HG02884 (cell line): ENCODE data around the gene FOSL2.
"Not testable (repeated sequence)": the region's sequence is repeated elsewhere in the genome, so short reads cannot be mapped to it uniquely, and the experiment has no call there.

Experiments
- ATAC-seq: cut with Tn5 transposase; IDR thresholded peaks from one replicate; pipeline ENCODE4 v1.9.1; 2021; ENCODE audit warnings: mild to moderate bottlenecking, moderate library complexity; ENCODE audit not compliant: unreplicated experiment

FOSL2 gene

DNA sequence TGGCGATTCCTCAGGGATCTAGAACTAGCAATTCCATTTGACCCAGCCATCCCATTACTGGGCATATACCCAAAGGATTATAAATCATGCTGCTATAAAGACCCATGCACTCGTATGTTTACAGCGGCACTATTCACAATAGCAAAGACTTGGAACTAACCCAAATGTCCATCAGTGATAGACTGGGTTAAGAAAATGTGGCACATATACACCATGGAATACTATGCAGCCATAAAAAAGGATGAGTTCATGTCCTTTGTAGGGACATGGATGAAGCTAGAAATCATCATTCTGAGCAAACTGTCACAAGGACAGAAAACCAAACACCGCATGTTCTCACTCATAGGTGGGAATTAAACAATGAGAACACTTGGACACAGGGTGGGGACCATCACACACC lies 20.9 kb upstream of the FOSL2 start:
- ATAC-seq, result not testable (repeated sequence)

DNA sequence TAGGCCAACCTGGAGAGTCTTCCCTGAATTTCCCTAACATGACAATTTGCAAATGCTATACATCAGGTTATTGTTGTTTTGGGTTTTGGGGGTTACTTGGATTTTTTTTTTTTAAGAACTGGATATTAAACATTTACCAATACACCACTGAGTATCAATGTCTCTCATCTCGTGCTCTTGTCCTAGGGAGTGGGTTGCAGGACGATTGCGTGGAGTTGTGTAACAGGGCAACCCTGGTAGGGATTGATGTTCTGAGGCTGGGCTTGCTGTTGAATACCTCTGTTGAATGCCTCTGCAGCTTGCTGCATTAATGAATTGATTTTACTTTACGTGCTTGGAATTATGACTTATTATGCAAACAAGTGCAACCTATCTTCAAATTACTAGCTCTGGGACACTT lies 18.8 kb upstream of the FOSL2 start:
- no peak for ATAC-seq

DNA sequence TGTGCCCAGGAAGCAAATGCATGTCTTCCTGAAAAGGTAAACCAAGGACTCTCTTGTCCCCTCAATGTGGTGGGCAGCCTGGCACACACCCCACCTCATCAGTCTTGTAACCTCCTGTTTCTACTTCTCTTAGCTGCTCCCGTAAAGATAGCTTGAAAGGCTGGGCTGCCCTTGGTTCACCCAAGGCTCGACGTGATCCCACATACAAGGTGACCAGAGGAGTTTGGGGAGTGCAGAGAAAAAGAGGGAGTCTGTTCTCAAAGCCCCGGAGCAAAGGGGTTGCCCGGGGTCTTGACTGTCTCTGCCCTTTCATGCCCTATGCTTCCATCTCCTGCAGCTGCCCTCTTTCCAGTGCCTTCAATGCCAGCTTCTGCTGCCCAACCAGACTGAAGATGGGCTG lies 18.3 kb upstream of the FOSL2 start:
- no peak for ATAC-seq

DNA sequence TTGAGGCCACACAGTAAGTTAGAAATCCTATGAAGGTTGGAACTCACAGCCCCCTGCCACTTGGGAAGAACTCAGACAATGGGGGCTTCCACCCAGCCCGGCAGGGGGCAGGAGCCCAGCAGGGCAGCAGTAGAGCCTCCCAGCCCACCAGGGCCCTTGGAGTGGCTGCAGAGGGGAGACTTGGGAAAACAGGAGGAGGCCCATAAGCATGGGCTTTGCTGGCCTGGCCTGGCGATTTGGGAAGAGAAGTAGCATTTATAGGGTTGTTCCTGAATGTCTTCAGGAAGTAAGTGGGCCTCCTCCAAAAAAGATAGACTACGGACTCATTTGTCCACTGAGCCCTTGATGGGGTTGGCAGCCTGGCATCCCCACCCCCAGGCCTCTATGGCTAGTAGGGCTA lies 17.4 kb upstream of the FOSL2 start:
- no peak for ATAC-seq

DNA sequence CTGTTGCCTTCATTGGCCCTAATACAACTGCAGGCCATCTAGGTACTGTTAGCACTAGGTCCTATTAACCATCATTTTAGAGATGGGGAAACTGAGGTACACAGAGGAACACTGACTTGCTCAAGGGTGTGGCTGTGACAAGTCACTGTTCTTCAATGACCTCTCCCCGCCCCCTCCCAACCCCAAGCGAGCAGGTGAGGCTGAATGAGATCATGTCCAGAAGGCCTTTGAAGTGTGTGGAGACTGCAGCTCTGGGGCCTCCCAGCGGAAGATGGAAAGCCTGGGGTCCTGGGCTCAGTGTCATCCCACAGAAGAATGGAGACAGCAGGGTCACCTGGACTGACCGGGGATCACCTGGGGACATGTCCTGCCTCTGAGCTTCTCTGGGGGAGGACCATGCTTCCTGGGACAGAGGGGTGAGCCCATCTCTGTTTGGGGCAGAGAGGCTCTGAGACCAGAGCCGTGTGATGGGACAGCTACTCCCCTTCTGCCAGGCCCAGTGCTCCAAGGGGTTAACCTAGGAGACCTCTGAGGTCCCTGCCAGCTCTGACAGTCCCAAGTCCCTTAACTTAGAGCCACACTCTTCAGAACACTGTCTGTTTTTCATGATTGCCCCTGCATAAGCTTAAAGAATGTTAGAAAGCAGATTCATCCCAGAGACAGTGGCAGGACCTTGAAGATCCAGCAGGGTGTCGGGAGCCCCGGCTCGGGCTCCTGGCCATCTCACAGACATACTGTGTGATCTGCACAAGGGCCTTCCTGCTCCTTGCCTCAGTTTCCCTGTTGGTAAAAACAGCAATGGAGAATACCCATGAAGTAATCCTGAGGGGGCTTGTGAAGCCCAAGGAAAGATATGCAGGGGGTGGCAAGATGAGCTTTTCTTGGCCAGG lies 16.7 kb upstream of the FOSL2 start:
- ATAC-seq, result no peak

DNA sequence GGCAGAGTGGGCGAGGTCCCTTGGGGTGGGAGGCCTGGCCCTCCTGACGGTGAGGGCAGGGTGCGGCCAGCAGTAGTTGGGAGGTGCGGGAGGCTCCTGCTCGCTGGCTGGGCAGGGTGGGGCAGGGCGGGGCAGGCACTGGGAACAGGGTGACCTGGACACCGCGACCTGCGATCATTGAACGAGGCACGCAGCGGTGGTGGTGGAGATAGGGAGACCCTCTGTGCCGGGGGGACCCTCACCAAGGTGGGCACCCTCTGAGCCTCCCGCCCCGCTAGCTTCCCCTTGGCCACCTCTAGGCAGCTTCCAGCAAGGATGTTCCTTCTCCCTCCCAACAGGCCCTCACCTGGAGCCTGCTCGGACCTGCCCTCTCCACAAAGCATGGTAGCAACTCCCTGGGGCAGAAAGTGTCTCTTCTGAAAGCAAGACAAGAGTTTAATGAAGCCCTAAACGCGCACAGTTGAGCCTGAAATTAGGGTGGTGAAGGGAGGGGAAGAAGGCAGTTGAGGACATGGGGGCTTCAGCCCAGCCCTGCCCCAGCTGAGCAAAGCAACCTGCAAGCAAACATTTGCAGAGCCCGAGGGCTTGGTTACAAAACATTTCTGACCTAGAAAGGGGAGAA lies 15.4 kb upstream of the FOSL2 start:
- ATAC-seq, result no peak

DNA sequence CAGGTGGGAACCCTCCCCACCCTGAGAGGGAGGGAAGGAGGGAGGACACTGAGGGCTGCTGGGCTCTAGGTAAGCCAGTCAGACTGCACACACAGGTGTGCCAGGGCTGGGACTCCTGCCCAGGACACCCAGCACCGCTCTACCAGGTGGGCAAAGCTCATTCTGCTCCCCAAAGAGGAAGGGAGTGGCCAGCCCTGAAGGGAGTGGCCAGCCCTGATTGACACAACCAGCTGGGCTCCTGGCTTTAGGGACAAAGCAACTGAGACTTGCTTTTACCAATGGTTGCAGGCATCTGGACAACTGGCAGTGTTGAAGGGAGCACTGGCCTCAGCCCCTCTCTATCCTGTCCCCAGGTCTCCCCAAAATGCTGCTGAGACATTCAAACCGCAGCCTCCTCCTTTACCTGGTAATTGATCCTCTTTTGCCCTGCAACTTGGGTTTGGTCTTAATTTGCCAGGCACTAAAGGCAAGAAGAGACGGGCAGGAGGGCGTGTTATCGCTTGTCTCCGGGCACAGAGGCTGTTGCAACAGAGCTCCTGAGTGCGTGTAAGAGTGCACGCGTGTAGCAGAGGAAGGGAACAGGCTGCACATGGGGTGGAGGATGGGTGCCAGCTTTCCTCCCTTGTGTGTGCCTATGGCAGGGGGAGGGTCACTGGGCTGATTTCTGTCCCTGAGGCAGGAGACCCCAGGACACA lies 14.5 kb upstream of the FOSL2 start:
- ATAC-seq, result no peak

DNA sequence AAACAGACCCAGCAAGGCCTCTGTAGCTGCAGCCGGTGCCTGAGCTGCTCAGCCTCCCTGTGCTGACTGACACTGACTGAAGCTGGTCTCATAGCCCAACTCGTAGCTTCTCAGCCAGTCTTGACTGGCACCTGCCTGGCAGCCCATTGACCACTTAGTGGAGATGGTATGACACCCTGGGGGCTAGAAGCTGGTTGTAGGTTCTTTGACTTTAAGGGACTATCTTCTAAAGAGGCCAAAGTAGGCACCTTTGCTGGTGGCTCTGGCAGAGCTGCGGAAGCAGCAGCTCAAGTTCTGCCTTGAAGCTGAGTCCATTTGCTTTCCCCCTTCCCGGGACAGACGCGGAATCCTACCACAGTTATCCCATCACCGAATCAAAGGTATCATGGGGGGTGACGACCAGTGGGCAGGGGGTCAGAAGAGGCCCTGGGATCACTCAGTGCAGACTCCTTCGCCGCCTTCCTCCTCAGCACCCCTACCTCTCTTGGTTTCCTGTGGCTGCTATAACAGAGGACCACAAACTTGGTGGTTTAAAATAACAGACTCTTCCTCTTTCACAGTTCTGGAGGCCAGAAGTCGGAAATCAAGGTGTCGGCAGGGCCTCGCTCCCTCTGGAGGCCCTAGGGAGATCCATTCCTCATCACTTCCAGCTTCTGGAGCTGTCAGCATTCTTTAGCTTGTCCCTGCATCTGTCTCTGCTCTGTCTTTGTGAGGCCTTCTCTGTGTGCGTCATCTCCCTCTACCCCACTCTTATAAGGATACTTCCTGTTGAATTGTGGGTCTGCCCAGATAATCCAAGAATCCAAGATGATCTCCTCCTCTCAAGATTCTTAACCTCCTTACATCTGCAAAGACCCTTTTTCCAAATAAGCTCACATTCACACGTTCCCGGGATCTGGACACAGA lies 13.7 kb upstream of the FOSL2 start:
- no peak for ATAC-seq

DNA sequence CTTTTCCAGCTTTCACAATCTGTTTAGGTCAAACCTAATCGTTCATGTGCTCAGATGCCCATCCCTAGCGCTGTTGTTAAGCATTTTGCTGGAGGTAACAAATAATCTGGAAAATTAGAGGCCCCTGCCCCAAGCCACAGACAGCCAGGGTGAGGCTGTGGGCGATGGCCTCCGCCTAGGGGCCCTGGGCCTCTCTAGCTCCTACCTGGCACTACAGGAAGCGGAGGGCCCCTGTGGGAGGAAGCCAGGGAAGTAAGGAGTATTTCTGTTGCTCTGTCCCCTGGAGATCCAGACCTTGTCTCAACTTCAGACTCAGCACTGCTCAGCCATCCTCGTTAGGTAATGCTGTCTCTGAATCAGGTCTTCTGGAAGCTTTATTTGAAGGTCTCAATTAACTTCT lies 12.4 kb upstream of the FOSL2 start:
- ATAC-seq, result no peak

DNA sequence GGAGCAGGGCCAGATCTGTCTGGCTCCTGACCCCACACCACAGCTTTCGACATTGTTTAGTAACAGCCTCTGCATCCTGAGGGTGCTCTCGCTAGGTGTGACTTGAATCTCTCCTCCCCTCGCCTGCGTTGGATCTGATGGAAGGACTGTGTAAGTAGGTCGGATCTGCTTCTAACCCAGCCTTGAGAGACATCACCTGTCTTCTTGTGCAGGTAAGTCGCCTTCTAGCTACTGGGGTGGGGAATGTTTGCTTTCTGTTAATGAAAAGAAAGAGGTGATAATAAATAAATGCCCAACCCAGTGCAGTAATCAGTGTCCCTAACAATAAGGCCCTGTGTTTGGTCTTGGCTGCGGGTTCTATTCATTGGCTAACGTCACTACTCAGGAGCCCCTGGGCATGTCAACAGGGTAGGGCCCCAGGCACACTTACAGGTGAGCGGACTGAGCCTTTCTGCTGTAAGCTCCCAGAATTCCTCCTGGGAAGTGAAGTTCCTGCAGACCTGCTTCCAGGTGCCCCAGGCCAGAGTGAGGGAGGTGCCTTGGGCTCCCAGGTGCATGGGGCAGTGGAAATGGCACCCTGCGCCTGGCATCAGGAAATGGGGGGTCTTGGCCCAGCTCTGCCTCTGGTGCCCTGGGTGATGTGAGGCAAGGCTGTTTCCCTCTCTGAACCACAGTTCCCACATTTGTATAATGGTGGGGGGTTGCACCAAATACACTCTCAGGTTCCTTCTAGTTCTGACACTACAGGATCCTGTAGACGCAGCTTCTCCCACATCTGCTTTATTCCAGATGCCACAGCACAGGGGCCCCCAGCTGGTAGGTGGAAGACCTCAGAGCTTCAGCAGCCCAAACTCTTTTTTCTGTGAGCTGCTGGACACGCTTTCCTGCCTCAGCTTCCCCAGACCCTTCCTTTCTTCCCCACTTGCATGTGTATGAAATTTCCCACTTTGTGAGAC lies 11.2 kb upstream of the FOSL2 start:
- ATAC-seq, result no peak

DNA sequence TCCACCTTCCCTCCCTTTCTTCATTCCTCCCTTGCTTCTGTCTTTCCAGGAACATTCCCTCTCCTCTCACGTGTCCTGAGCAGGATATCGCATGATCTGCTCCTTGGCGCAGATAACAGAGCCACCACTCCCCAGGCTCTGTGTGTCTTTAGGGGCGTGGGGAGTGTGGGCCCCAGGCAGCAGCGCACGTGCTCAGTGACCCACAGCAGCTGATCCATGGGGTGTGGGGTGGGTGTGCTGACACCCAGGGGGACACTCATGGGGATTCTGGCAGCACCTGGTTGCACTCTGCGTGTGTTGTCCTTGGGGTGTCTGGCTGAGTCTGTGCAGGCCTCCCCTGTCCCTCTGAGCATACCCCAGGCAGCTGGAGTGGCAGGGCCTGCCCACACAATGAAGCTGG lies 9.9 kb upstream of the FOSL2 start:
- ATAC-seq, result no peak

DNA sequence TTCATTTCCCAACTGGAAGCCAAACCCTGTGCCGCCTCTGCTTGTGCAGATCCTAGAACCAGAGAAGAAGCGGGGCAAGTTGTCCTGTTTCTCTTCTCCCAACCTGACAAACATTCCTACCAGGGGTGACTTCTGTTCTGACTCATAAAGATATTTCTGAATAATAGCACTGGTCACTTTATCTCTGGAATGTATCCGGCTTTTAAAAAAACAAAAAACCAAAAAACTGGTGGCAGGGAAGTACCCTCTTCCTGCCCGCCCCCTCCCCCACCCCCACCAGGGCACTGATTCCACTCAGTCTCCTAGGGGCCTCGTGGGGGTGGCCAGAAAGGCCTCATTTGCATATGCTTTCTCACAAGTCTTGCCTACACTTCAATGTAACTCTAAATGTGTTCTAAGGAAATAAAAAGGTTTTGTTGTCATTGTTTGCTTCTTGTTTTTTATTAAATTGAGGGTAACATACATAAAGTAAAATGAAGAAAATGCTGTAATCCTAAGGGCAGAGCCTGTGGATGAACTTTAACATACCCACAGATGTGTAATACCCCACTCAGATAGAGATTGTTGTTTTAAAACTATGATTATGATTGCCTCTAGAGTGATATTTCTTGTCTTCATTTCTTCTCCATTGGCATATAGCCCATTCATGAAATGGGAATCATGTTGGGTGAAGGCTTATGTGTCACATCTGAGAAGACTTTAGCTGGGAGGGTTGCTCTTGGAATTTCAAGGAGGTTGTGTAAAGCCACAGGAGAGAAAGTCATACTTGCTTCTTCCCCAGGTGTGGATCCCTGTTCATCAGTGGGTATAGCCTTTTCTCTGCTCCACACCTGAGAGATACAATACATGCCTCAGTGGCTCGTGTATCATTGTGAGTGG lies 5.3 kb upstream of the FOSL2 start:
- no peak for ATAC-seq

DNA sequence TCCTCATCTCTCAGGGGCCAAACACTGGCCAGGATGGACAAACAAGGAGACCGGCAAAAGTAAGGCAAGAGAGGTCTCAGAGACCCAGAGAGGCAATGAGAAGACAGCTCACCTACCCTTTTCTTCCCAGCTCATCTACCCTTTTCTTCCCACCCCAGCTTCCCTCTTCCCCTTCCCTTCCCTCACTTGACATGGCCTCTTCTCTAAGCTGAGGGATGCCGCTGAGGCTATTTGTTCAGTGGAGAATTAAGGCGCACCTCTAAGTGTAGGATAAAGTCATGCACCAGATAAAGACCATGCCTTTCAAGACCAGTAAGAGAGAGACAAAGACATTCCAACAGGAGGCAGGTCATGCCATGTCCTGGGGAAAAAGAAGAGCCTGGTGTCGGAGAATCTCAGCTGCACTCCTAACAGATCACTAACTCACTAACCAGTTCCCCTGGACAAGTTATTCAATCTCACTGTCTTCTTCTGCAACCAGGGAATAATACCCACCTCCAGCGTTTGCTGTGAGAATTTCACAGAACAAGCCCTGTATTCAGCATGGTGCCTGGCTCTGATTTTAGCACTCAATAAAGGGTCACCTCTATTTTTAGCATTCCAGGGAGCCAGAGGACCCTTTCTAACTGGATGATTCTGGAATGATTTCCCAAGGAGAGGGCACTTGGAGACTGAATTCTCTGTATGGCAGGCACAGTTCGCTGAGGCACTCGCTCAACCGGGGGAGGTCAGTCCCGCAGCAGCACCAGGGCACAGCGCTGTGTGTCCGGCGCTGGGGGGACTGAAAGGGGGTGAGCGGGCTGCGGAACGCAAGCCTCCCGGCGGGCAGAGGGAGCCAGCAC lies 3.0 kb upstream of the FOSL2 start:
- no peak for ATAC-seq

DNA sequence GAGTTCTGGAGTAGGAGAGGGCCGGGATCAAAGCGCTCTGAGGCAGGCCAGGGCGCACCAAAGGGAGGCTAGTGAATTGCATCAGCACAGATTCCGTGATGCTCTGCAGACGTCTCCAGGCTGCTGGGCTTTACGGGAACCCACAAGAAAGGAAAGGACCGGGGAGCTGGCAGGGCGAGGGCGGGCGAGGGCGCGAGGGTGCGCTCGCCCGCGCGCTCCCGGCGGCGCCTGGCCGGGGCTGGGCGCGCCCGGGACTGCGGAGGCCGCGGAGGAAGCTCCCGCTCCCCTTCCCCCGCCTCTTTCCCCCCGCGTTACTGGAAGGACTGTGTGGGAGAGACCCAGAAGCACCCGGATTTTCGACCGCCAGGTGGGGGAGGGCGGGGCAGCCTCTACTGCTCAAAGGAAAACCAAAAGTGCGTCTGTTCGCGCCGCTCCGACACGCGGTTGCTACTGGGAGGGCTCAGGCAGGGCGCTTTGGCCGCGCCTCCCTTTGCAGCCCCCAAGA lies 2.4 kb upstream of the FOSL2 start:
- ATAC-seq, result no peak

DNA sequence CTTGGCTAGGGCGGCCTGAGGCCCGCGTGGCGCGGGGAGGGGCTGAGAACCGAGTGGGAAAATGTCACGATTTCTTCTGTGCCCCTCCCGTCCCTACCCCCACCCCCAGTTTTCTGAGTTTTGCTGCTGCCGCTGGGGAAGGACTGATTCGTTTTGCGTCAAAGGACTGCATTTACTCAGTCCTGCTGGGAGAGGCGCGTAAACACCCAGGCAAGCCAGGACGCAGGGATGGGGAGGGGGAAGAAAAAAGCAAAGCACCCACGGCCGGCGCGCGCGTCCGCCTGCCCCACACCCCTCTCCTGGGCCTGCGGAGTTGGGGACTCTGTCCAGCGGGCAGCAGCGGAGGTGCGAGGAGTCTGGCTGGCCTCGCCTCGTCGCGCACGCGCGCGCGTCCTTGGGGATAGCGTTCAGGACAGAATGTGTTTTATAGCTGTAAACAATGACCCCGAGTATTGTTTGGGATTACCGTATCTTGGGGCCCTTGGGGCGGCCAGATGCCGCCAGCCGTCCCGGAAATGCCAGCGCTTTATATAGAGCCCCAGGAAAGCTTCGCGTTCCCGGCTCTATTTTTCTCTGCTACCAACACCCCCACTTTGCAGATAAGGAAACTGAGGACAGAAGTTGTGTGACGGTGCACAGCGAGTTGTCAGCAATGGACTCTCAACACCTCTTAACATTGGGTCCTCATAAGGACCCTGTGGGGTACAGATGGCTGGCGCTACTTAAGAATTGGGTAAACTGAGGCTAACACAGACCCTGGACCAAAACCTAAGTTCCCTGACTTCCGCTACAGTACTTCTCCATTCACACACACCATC lies 1.7 kb upstream of the FOSL2 start:
- no peak for ATAC-seq

DNA sequence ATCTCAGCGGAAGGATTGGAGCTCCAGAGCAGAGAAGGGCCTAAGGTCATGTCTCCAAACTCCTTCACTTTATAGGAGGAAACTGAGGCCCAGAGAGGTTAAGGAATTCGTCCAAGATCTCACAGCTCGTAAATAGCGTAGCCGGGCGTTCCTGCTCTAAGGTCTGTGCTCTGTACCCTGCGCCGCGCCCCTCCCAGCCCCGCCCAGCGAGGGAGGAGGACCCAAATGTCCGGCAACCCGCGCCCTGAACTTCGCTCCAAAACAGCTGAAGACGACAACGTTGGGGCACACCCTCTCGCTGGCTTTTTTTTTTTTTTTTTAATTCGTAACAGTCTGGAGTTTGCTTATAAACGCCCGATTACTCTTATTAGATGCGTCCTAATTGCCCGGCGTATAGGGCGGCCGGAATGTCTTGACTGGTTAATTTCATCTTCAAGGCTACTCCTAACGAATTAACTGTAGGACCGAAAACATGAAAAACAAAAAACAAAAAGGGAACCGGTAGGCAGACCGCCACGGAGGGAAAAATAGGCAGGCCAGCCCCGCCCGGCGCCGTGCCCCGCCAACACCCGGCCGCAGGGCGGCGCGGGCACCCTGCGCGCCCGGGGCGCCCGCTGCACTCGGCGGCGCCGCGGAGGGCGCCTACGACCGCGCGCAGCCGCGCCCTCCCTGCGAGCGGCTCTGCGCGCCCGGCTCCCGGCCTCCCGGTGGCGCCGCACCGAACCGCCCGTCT lies 928 bp upstream of the FOSL2 start:
- ATAC-seq, result peak; percentile 16
